Tibial artery (tissue), 4 donors: ENCODE results near the gene CLCN1.
A peak's percentile ranks its signal among the peaks of the same experiment; 100 is the strongest.

Experiments used
- DNase-seq, 2 donors: peaks; one replicate each; pipeline ENCODE4 v3.0.0-alpha.2; 2019
- H3K27ac ChIP-seq, 2 donors: fragments of 200-600 bp; sonication (generic) in 1 of 2; 1 replicate in 1 of 2; 2 replicates in 1 of 2; pipeline ENCODE4 v1.5.1; 2018 to 2019; ENCODE audit warnings: mild to moderate bottlenecking in 1 of 2
- H3K27me3 ChIP-seq, 2 donors: fragments of 200-600 bp; sonication (generic) in 1 of 2; one replicate each; pipeline versions ENCODE4 v1.5.1 to v1.6.0; 2016 to 2019
- H3K36me3 ChIP-seq, 3 donors: fragments of 200-600 bp; sonication (generic) in 2 of 3; one replicate each; pipeline ENCODE4 v1.5.1; 2016 to 2019; ENCODE audit warnings: mild to moderate bottlenecking in 2 of 3
- H3K4me1 ChIP-seq, 4 donors: fragments of 200-600 bp; sonication (generic) in 2 of 4; 1 replicate in 3 of 4; 2 replicates in 1 of 4; pipeline ENCODE4 v1.5.1; 2016 to 2019
- H3K4me3 ChIP-seq, 2 donors: fragments of 200-600 bp; sonication (generic) in 1 of 2; 1 replicate in 1 of 2; 2 replicates in 1 of 2; pipeline ENCODE4 v1.5.1; 2018 to 2019; ENCODE audit warnings: mild to moderate bottlenecking in 2 of 2
- H3K9me3 ChIP-seq, 3 donors: fragments of 200-600 bp; sonication (generic) in 1 of 3; one replicate each; pipeline ENCODE4 v1.5.1; 2016 to 2019
- intact Hi-C: fragments of 100-400 bp; cut with DNase I; formaldehyde crosslinking; loops from one replicate; pipeline ENCODE4 v1.15.0; 2023; ENCODE audit warnings: low total_unique reads
- TF ChIP-seq, protein P1 (sequence below), 2 experiments: fragments of 200-600 bp in 1 of 2; fragments of 450-650 bp in 1 of 2; IDR thresholded peaks; one replicate each; pipeline ENCODE4 v1.5.1; 2017 to 2019; ENCODE audit warnings: antibody characterized with exemption in 2 of 2, mild to moderate bottlenecking in 1 of 2, moderate library complexity in 1 of 2

The CLCN1 gene

DNA sequence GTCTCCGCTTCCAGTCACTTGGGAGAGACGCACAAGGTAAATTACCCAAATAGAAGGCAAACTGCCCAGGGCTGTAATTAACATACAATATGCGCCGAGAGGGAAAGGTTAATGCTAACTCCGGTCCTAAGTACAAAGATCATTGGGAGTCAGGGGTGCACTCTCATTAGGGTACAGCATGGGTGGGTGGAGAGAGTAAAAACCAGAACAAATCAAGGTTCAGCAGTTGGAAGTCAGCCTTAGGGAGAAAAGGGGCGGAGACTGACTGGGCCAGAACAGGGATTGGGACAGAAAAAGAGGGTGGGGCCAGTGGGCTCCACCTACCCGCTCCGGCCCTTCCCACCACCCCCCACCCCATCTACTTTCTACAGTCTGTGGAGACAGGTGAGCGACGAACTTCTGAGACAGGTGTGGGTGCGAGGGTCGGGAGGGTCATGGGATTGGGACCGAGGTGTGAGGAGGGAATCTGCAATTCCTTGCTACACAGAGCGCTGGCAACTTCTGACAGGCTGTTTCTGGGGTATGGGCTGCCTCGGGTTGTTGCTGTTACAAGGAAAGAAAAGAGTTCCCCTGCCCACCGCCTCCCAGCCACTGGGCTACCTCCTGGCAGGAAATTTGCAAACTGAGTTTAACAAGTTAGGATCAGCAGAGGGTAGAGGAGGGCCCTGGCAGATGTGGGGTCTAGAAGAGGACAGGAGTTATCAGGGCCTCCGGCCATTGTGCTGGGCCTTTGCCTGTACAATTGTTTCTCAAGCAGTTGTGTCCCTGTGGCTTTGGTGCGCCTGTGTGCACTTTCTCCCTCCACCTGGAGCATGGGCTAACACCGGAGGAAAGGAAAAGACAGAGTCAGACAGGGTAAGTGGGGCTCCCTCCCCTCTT lies 31.1 kb upstream of the CLCN1 start, which contains the start of gene TMEM139:
TMEM139 (plus strand) TSS at position 368 of the 879 bp plus-strand sequence. CDS start 1,000 bp downstream, outside the sequence.
- Histone ChIP-seq H3K27ac (no peak within 1 kb of the TSS), H3K4me1 (peaks cover 0 to 19% (median 13%) of the 10 kb centered on the region in 4 donors), H3K9me3 (no peaks in the 10 kb centered on the region), H3K27me3 (no peaks in the 10 kb centered on the region), H3K4me3 (no peak within 1 kb of the TSS), H3K36me3 (no peaks in the 10 kb centered on the region)
- no peak for DNase-seq
- TF ChIP-seq, protein P1, sequence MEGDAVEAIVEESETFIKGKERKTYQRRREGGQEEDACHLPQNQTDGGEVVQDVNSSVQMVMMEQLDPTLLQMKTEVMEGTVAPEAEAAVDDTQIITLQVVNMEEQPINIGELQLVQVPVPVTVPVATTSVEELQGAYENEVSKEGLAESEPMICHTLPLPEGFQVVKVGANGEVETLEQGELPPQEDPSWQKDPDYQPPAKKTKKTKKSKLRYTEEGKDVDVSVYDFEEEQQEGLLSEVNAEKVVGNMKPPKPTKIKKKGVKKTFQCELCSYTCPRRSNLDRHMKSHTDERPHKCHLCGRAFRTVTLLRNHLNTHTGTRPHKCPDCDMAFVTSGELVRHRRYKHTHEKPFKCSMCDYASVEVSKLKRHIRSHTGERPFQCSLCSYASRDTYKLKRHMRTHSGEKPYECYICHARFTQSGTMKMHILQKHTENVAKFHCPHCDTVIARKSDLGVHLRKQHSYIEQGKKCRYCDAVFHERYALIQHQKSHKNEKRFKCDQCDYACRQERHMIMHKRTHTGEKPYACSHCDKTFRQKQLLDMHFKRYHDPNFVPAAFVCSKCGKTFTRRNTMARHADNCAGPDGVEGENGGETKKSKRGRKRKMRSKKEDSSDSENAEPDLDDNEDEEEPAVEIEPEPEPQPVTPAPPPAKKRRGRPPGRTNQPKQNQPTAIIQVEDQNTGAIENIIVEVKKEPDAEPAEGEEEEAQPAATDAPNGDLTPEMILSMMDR (IDR thresholded peaks at IDR 0.05) = no peak
- intact Hi-C loops = no loop called here

DNA sequence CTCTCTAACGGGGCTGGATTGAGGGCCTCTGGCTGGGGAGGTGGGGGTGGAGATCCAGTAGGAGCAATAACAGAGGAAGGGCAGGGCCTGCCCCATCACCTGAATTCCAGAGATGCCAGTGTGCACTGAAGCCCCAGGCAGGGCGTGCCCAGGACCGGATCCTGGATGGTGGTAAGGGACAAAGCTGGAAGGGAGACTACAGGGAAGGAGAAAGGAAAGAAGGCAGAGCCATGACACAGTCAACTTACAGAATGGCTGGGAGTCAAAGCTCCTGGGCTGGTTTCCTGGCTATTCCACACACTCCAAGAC lies 30.5 kb upstream of the CLCN1 start:
- Histone ChIP-seq H3K27ac (no peak overlapping the region), H3K9me3 (no peaks in the 10 kb centered on the region), H3K4me3 (no peak overlapping the region), H3K4me1 (peaks cover 0 to 24% (median 16%) of the 10 kb centered on the region in 4 donors), H3K36me3 (no peaks in the 10 kb centered on the region), H3K27me3 (no peaks in the 10 kb centered on the region)
- TF ChIP-seq, protein P1 (IDR thresholded peaks at IDR 0.05) = no peak
- intact Hi-C loops = no loop called here
- no peak for DNase-seq

DNA sequence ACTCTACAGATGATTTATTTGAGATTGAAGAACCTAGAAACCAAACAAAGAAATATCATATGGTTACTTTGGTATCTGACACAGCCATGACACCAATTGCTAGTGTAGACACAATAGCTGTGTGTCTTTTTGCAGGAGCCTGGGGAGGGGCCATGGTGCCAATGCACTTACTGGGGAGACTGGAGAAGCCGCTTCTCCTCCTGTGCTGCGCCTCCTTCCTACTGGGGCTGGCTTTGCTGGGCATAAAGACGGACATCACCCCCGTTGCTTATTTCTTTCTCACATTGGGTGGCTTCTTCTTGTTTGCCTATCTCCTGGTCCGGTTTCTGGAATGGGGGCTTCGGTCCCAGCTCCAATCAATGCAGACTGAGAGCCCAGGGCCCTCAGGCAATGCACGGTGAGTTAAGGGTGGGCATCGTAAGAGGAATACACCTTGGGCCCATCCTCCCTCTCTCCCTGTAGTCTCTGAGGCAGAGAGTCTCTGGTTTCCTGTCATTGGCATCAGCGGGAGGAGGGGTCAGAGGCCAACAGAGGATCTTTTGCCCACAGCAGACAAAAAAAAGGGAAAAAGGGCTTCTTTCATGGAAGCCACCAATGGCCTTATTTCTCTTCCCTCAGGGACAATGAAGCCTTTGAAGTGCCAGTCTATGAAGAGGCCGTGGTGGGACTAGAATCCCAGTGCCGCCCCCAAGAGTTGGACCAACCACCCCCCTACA lies 29.9 kb upstream of the CLCN1 start:
- intact Hi-C loops = no loop called here
- H3K27me3 ChIP-seq = no peaks in the 10 kb centered on the region
- no peaks in the 10 kb centered on the region for H3K36me3 ChIP-seq
- no peak for DNase-seq
- no peaks in the 10 kb centered on the region for H3K9me3 ChIP-seq
- H3K4me3 ChIP-seq = no peak overlapping the region
- peaks cover 0 to 30% (median 18%) of the 10 kb centered on the region in 4 donors for H3K4me1 ChIP-seq
- no peak overlapping the region for H3K27ac ChIP-seq
- TF ChIP-seq, protein P1 (IDR thresholded peaks at IDR 0.05) = no peak

DNA sequence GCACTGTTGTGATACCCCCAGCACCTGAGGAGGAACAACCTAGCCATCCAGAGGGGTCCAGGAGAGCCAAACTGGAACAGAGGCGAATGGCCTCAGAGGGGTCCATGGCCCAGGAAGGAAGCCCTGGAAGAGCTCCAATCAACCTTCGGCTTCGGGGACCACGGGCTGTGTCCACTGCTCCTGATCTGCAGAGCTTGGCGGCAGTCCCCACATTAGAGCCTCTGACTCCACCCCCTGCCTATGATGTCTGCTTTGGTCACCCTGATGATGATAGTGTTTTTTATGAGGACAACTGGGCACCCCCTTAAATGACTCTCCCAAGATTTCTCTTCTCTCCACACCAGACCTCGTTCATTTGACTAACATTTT lies 29.4 kb upstream of the CLCN1 start:
- TF ChIP-seq, protein P1 (IDR thresholded peaks at IDR 0.05) = no peak
- peaks cover 0 to 3% (median 0%) of the 10 kb centered on the region in 3 donors for H3K36me3 ChIP-seq
- intact Hi-C loops = no loop called here
- DNase-seq = no peak
- no peaks in the 10 kb centered on the region for H3K9me3 ChIP-seq
- H3K4me3 ChIP-seq = no peak overlapping the region
- no peaks in the 10 kb centered on the region for H3K27me3 ChIP-seq
- peaks cover 0 to 30% (median 21%) of the 10 kb centered on the region in 4 donors for H3K4me1 ChIP-seq
- no peak overlapping the region for H3K27ac ChIP-seq

DNA sequence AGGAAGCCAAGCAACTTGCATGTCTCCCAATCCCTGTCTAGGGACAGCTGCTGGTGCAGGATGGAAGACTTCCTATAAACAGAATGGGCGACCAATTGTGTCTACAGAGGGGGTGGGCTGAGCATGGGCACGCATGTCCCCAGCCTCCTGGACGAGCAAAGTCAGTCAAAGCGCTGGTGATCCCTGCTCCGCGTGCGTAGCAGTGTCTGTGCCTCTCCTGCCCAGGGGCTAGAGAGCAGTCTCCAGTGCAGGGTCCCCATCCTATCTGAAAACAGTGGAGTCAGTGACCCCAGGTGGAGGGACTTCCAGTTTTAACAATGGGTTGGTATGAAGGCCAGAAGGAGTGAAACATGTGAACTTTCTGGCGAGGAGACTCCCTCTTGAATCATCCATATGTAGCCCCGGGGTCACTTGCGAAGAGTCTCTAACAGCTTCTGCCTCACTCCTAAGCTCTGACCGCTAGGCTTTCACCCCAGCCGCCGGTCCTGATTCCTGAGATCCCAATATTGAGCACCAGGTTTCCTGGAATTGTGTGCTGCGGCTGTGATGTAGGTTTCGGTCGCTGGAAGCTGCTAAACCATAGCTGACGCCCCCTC lies 28.5 kb upstream of the CLCN1 start:
- Histone ChIP-seq H3K27ac (peak overlapping the region; percentile 93 to 95), H3K4me3 (peak overlapping the region; percentile 92 to 96), H3K4me1 (peaks cover 0 to 30% (median 21%) of the 10 kb centered on the region in 4 donors), H3K9me3 (no peaks in the 10 kb centered on the region), H3K27me3 (no peaks in the 10 kb centered on the region), H3K36me3 (peaks cover 3 to 12% (median 7%) of the 10 kb centered on the region in 3 donors)
- TF ChIP-seq, protein P1 (IDR thresholded peaks at IDR 0.05) = no peak
- no peak for DNase-seq
- intact Hi-C loops = no loop called here
